HG02759 (cell line): Measurements from ENCODE around the gene PRCC.

Source experiments
- ATAC-seq: cut with Tn5 transposase; IDR thresholded peaks from one replicate; pipeline ENCODE4 v1.9.1; 2021; ENCODE audit warnings: mild to moderate bottlenecking, moderate library complexity; ENCODE audit not compliant: unreplicated experiment

Gene PRCC

GRCh38 chr1:156813298-156813697 lies 46.0 kb downstream of the PRCC start:
- no peak for ATAC-seq

GRCh38 chr1:156813750-156814570 lies 46.6 kb downstream of the PRCC start:
- no peak for ATAC-seq

GRCh38 chr1:156814571-156815260 lies 47.4 kb downstream of the PRCC start:
- ATAC-seq: no peak

GRCh38 chr1:156815307-156815826 lies 48.0 kb downstream of the PRCC start:
- no peak for ATAC-seq

GRCh38 chr1:156815961-156816422 lies 48.7 kb downstream of the PRCC start:
- no peak for ATAC-seq

- peak; percentile 72 for ATAC-seq
Measured at GRCh38 chr1:156816561-156817328, 49.4 kb downstream of the PRCC start, which contains the start of gene SH2D2A. SH2D2A (minus strand) TSS chr1:156816848; CDS start chr1:156816708, 140 bp downstream.

GRCh38 chr1:156821801-156822200 lies 54.5 kb downstream of the PRCC start:
- no peak for ATAC-seq

- ATAC-seq: no peak
Measured at GRCh38 chr1:156822680-156823079, 55.3 kb downstream of the PRCC start.

GRCh38 chr1:156823210-156823790 lies 56.0 kb downstream of the PRCC start:
- no peak for ATAC-seq

- ATAC-seq: no peak
Measured at GRCh38 chr1:156826630-156827029, 59.3 kb downstream of the PRCC start.

- no peak for ATAC-seq
Measured at GRCh38 chr1:156828400-156829124, 61.2 kb downstream of the PRCC start.

- no peak for ATAC-seq
Measured at GRCh38 chr1:156832434-156832833, 65.1 kb downstream of the PRCC start.

- no peak for ATAC-seq
Measured at GRCh38 chr1:156833603-156834002, 66.3 kb downstream of the PRCC start.

- ATAC-seq: no peak
Measured at GRCh38 chr1:156834322-156834721, 67.0 kb downstream of the PRCC start.

GRCh38 chr1:156836041-156836654 lies 68.8 kb downstream of the PRCC start:
- peak; percentile 77 for ATAC-seq

- ATAC-seq: no peak
Measured at GRCh38 chr1:156836892-156837291, 69.6 kb downstream of the PRCC start.

- ATAC-seq: no peak
Measured at GRCh38 chr1:156838972-156839371, 71.6 kb downstream of the PRCC start.

- ATAC-seq: no peak
Measured at GRCh38 chr1:156839426-156840109, 72.2 kb downstream of the PRCC start.
